GM21381 (cell line): Measurements from ENCODE around the gene BRCA2.

Experiments used
- ATAC-seq: cut with Tn5 transposase; IDR thresholded peaks from one replicate; pipeline ENCODE4 v1.9.1; 2021; ENCODE audit warnings: mild to moderate bottlenecking, moderate library complexity; ENCODE audit not compliant: unreplicated experiment

The BRCA2 gene

GRCh38 chr13:32427852-32428580 lies 112.7 kb downstream of the BRCA2 start, which contains the start of gene N4BP2L1:
TSS of gene N4BP2L1 (minus strand) at chr13:32428130. CDS start at chr13:32428082, 48 bp downstream.
- ATAC-seq, result peak; percentile 70

GRCh38 chr13:32428581-32429432 lies 113.5 kb downstream of the BRCA2 start:
- ATAC-seq, result no peak

DNA sequence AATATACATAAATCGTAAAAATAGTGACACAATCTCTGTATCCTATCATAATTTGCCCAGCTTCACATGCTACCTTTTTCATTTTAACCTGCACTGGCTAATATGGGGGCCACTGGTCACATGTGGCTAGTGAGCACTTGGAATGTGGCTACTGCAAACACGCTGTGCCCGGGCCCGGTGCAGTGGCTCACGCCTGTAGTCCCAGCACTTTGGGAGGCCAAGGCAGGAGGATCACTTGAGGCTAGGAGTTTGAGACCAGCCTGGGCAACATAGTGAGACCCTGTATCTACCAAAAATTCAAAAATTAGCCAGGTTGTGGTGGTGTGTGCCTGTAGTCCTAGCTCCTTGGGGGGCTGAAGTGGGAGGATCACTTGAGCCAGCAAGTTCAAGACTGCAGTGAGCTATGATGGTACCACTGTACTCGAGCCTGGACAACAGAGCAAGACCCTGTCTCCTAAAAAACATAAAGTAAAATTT lies 114.2 kb downstream of the BRCA2 start:
- ATAC-seq, result no peak

- no peak for ATAC-seq
Measured at GRCh38 chr13:32430018-32430747, 114.9 kb downstream of the BRCA2 start.

- ATAC-seq, result no peak
Measured at GRCh38 chr13:32431361-32431760, 116.1 kb downstream of the BRCA2 start.

GRCh38 chr13:32432856-32433255 lies 117.5 kb downstream of the BRCA2 start:
- ATAC-seq, result no peak

GRCh38 chr13:32438871-32439270 lies 123.6 kb downstream of the BRCA2 start:
- no peak for ATAC-seq

- ATAC-seq, result peak; percentile 55
Measured at GRCh38 chr13:32443111-32443510, 127.8 kb downstream of the BRCA2 start.

GRCh38 chr13:32445461-32445860 lies 130.2 kb downstream of the BRCA2 start:
- ATAC-seq, result no peak

- no peak for ATAC-seq
Measured at GRCh38 chr13:32446220-32446619, 130.9 kb downstream of the BRCA2 start.

DNA sequence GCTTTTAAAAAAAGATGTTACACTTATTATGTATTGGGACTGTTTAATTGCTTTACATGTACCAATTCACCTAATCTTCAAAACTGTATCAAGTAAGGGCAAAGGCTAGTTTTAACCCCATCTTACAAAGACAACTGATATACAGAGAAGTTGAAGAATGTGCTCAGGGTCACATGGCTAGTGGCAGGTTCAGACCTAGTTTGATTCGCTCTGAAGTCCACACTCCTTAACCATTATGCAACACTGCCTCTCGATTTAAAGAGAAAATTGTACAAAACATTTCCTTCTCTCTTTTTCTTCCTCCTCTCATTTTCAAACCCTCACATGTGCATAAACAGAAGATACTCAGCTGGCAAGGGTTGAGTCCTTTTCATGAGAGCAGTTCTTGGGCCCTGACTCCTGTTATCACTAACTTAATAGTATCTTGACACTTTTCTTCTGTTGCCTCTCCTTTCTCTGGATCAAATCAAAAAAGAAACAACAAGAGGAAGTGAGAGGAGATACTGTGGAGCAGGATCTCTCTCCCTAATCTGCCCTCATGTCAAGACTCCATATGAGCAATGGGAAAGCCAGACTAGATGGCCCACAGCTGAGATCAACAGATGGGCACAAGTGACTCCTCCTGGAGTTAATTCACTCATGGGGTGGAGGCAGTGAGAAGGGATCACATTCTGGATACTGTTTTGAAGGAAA lies 131.6 kb downstream of the BRCA2 start:
- no peak for ATAC-seq

DNA sequence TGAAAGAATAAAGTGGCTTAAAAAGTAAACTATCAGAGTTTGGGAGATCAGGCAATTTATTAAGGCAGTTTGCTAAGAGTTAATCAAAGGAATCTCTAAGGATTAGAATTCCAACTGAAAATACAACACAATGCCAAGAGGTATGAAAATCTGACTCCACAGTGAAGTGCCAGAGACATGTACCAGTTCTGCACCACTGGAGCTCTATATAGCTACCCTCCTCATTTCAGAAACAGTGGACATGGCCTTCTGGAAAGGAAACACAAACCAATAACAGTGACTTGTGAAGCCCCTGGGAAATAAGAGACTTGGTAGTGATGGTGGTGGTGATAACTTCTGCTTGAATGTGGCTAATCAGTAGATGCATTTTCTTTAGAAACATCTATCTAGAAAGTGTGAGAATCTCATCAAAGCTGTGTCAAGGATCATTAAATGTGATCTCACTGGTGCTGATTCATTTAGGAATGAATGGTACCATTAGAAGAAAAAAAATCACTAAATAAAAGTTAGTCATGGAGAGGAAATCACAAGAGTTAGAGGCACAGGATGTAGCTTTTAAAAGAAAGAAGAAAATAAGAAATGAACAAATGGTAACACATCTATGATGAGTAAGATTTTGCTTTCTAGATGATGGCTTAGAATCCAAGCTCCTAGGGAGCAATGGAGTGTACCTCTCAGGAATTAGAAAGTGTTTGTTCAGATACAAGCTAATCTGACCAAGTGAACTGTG lies 132.8 kb downstream of the BRCA2 start:
- ATAC-seq, result no peak

GRCh38 chr13:32448972-32449371 lies 133.7 kb downstream of the BRCA2 start:
- no peak for ATAC-seq
